Measurements from ENCODE around the gene SMARCB1.
A peak's percentile ranks its signal among the peaks of the same experiment; 100 is the strongest.
"Not testable (repeated sequence)": the region's sequence is repeated elsewhere in the genome, so short reads cannot be mapped to it uniquely, and the experiment has no call there.

The SMARCB1 gene

GRCh38 chr22:23846081-23846469 is 59.3 kb downstream of the SMARCB1 start:
- no peak for DNase-seq (ENCODE audit: low read depth)

GRCh38 chr22:23847310-23847920 is 60.6 kb downstream of the SMARCB1 start:
- DNase-seq (ENCODE audit: low read depth): no peak

GRCh38 chr22:23847991-23848864 is 61.5 kb downstream of the SMARCB1 start:
- DNase-seq (ENCODE audit: low read depth): no peak

GRCh38 chr22:23849009-23850006 is 62.5 kb downstream of the SMARCB1 start:
- peak; percentile 72 for DNase-seq (ENCODE audit: low read depth)

- DNase-seq (ENCODE audit: low read depth): no peak
Measured at GRCh38 chr22:23850136-23850611, 63.4 kb downstream of the SMARCB1 start.

GRCh38 chr22:23856721-23857605 is 70.2 kb downstream of the SMARCB1 start:
- no peak for DNase-seq (ENCODE audit: low read depth)

GRCh38 chr22:23857606-23858483 is 71.1 kb downstream of the SMARCB1 start, which contains the start of gene SLC2A11:
SLC2A11 (plus strand) TSS chr22:23857875; CDS start chr22:23858000, 125 bp downstream.
- DNase-seq (ENCODE audit: low read depth): peak; percentile 86

- DNase-seq (ENCODE audit: low read depth): no peak
Measured at GRCh38 chr22:23858484-23858815, 71.7 kb downstream of the SMARCB1 start.

- DNase-seq (ENCODE audit: low read depth): no peak
Measured at GRCh38 chr22:23859201-23859600, 72.4 kb downstream of the SMARCB1 start.

GRCh38 chr22:23860187-23860586 is 73.4 kb downstream of the SMARCB1 start:
- not testable (repeated sequence) for DNase-seq (ENCODE audit: low read depth)

- no peak for DNase-seq (ENCODE audit: low read depth)
Measured at GRCh38 chr22:23862103-23862502, 75.3 kb downstream of the SMARCB1 start.

- DNase-seq (ENCODE audit: low read depth): not testable (repeated sequence)
Measured at GRCh38 chr22:23864499-23865154, 77.9 kb downstream of the SMARCB1 start.

- DNase-seq (ENCODE audit: low read depth): no peak
Measured at GRCh38 chr22:23868580-23868979, 81.8 kb downstream of the SMARCB1 start.

- DNase-seq (ENCODE audit: low read depth): no peak
Measured at GRCh38 chr22:23874871-23875270, 88.1 kb downstream of the SMARCB1 start.

GRCh38 chr22:23875801-23876200 is 89.0 kb downstream of the SMARCB1 start:
- no peak for DNase-seq (ENCODE audit: low read depth)

GRCh38 chr22:23877566-23877965 is 90.8 kb downstream of the SMARCB1 start:
- no peak for DNase-seq (ENCODE audit: low read depth)

GRCh38 chr22:23878219-23878618 is 91.5 kb downstream of the SMARCB1 start:
- no peak for DNase-seq (ENCODE audit: low read depth)

- no peak for DNase-seq (ENCODE audit: low read depth)
Measured at GRCh38 chr22:23882370-23882769, 95.6 kb downstream of the SMARCB1 start.

GRCh38 chr22:23883658-23884057 is 96.9 kb downstream of the SMARCB1 start:
- DNase-seq (ENCODE audit: low read depth): no peak

Measured in stimulated activated CD4-positive, alpha-beta T cell treated with anti-CD3 and anti-CD28 coated beads, Interleukin-2, amount 100 ng/mL, for 4 hours (primary cell).